Activated CD4-positive, alpha-beta T cell treated with anti-CD3 and anti-CD28 coated beads for 36 hours (primary cell): ENCODE results near the gene CCDC85C. TPM values are rescaled to one million over a fixed set of nuclear protein-coding genes. Genes with fewer than 3 reads are reported as not detected.

Experiments used
- ATAC-seq: fragments of 200-7000 bp; cut with Tn5 transposase; one replicate; pipeline ENCODE4 v1.10.0; 2021; ENCODE audit warnings: mild to moderate bottlenecking, moderate library complexity
- CTCF ChIA-PET: fragments of 350-600 bp; sonication (Branson Sonifier 250); formaldehyde crosslinking; loops from one replicate; lab custom pipeline; 2021; ENCODE audit warnings: antibody characterized with exemption; lab: Charles Lee
- POLR2A ChIA-PET: fragments of 350-600 bp; sonication (Branson Sonifier 250); formaldehyde crosslinking; loops from one replicate; lab custom pipeline; 2021; ENCODE audit warnings: antibody characterized with exemption, inconsistent platforms; lab: Charles Lee
- DNase-seq: peaks from one replicate; pipeline ENCODE4 v3.0.0-alpha.2; 2020
- H3K27ac Mint-ChIP-seq: one replicate; pipeline ENCODE4 v1.8.0; 2021; ENCODE audit warnings: mixed read lengths
- H3K27me3 Mint-ChIP-seq: one replicate; pipeline ENCODE4 v1.8.0; 2021; ENCODE audit warnings: mixed read lengths
- H3K36me3 Mint-ChIP-seq: one replicate; pipeline ENCODE4 v1.8.0; 2021; ENCODE audit warnings: low read depth, mixed read lengths
- H3K4me1 Mint-ChIP-seq: one replicate; pipeline ENCODE4 v1.8.0; 2021; ENCODE audit warnings: mixed read lengths
- H3K4me3 Mint-ChIP-seq: one replicate; pipeline ENCODE4 v1.8.0; 2021; ENCODE audit warnings: mild to moderate bottlenecking, moderate library complexity, mixed read lengths
- H3K9me3 Mint-ChIP-seq: one replicate; pipeline ENCODE4 v1.8.0; 2021; ENCODE audit warnings: low read depth, mixed read lengths
- intact Hi-C, 2 experiments: fragments of 100-400 bp; cut with DNase I in 1 of 2; cut with micrococcal nuclease in 1 of 2; formaldehyde crosslinking; loops; one replicate each; pipeline versions ENCODE4 v1.14.2 to v1.15.1; 2022 to 2024; cut with DNase I, micrococcal nuclease
- total RNA-seq, 2 experiments: library from RNA; stranded (reverse); gene quantifications; one replicate each; pipeline ENCODE4 v1.2.3, GENCODE V29; 2021

The CCDC85C gene
- total RNA-seq, 2 experiments from 2014 or later, result 6.1 to 6.2 TPM

DNA sequence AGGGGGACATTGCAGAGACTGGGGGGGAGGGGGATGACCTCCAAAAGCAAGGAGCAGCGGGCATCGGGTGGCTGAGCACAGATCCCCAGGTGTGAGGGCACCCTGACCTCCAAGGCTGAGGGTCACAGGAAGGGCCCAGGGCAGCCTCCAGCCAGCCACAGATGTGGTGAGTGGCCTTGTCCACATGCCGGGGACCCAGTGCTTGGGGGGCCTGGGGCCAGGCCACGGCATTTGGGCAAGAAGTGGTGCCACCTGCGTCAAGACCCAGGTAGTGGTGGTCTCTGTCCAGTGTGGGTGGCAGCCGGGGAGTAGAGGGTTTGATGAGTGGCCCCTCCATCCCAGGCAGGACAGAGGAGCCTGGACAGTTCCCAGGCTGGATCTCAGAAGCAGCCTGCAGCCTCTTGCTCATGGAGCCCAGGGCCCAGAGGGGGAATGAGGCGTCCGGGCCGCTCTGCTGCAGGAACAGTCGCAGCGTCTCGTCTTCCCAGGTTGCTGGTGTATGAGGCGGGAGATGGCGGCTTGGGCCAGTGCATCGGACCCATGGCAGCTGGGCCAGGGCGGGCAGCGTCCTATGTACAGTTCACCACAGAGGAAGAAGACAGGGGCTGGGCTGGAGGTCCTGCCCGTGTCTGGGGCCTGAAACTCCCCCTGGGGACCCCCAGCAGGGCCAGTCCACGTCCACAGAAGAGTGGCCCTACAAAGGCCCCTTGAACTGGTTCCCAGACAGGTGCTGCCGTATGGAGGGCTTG is 89.3 kb downstream of the CCDC85C start:
- no peaks in the 10 kb centered on the region for H3K36me3 Mint-ChIP-seq
- no peak overlapping the region for H3K27ac Mint-ChIP-seq
- no peak overlapping the region for H3K4me3 Mint-ChIP-seq
- no peak for DNase-seq
- POLR2A ChIA-PET, result no interaction called here
- CTCF ChIA-PET, result no interaction called here
- H3K9me3 Mint-ChIP-seq, result no peaks in the 10 kb centered on the region
- H3K4me1 Mint-ChIP-seq, result no peaks in the 10 kb centered on the region
- intact Hi-C loops, result no loop called here
- H3K27me3 Mint-ChIP-seq, result no peaks in the 10 kb centered on the region
- ATAC-seq, result no peak

DNA sequence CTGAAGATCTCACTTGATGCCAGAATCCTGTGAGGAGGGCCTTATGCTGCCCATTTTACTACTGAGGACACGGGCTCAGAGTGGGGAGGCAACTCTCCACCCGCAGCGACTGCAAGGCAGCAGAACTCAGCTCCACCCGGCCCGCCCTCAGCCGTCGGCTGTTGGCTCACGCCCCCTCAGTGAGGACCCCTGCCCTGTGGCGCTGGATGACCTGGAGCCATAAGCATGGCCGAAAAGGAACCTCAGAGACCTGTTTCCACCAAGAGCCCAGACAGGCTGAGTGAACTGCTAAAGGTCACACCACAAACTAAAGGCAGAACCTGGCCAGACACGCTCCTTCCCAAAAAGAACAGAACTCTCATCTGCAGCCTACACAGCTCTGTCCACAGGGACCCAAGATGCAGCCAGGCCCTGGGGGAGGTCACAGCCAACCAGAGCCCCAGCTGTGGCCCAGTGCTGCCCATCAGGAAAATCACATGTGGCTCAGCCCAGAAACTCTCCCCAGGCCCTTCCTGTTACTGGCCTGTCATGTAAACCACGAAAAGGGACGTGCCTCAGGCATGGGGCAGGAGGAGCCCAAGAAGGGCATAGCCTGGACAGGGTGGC is 90.0 kb downstream of the CCDC85C start:
- DNase-seq (no peak), ATAC-seq (no peak)
- intact Hi-C loops, result no loop called here
- ChIA-PET CTCF (no interaction called here), POLR2A (no interaction called here)
- Mint-ChIP-seq H3K4me3 (no peak overlapping the region), H3K36me3 (no peaks in the 10 kb centered on the region), H3K27me3 (no peaks in the 10 kb centered on the region), H3K27ac (no peak overlapping the region), H3K9me3 (no peaks in the 10 kb centered on the region), H3K4me1 (no peaks in the 10 kb centered on the region)

- intact Hi-C loops, result no loop called here
- ATAC-seq, result no peak
- no peak for DNase-seq
- Mint-ChIP-seq H3K4me1 (no peaks in the 10 kb centered on the region), H3K9me3 (no peaks in the 10 kb centered on the region), H3K27ac (no peak overlapping the region), H3K4me3 (no peak overlapping the region), H3K27me3 (no peaks in the 10 kb centered on the region), H3K36me3 (peaks cover 7% of the 10 kb centered on the region)
- ChIA-PET CTCF (no interaction called here), POLR2A (no interaction called here)
These were observed 90.8 kb downstream of the CCDC85C start for GRCh38 chr14:99513183-99513694.

DNA sequence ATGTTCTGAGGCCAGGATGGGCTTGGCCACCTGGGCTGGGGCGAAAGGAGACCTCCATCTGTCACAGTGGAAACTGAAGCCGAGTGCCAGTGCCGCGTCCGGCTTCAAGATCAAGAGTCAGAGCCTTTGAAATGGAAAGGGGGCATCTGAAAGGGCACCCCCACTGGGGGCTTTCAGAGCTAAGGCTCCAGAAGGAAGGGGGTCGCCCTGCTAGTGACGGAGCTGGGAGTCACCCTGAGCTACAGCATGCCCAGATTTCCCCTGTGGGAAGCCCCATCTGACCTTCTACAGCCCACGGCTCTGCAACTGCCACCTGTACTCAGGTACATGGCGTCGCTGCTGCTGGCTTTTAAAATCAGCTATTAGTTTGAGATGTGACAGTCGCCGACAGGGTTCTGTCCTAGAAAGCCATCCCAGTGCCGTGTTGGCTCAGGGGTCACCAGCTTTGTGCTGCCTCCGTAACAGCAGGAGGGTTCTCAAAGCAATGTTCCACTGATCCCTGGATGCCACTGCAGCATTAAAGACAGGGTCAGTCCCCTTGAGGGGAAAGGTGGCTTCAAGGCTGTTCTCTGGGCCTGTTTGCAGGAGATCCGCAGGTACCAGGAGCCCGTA is 91.3 kb downstream of the CCDC85C start:
- POLR2A ChIA-PET, result no interaction called here
- peak overlapping the region; percentile 29 for H3K27ac Mint-ChIP-seq

DNA sequence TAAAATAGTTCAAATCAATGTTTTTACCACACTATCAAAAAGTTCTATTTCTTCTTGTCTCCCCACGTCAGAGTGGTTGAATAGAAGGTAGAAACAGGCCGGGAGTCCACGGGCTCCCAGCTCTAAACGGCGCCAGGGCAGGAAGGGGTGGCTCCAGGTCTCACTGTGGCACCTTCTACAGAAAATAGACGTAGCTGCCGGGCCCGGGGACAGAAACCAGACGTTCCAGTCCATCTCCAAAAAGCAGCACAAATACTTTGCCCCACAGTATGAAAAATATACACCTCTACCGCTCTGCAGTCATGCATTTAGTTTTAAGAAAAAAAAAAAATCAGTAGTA is 91.9 kb downstream of the CCDC85C start:
- H3K36me3 Mint-ChIP-seq, result peaks cover 11% of the 10 kb centered on the region
- H3K27me3 Mint-ChIP-seq, result no peaks in the 10 kb centered on the region
- no peaks in the 10 kb centered on the region for H3K9me3 Mint-ChIP-seq
- peak overlapping the region; percentile 29 for H3K27ac Mint-ChIP-seq
- no peak for ATAC-seq
- POLR2A ChIA-PET, result no interaction called here
- no peak overlapping the region for H3K4me3 Mint-ChIP-seq
- CTCF ChIA-PET, result no interaction called here
- H3K4me1 Mint-ChIP-seq, result no peaks in the 10 kb centered on the region
- intact Hi-C loops, result no loop called here
- no peak for DNase-seq

More for the DNA sequence above, 91.3 kb downstream of the CCDC85C start:
- intact Hi-C loops, result no loop called here
- DNase-seq (no peak), ATAC-seq (no peak)
- Mint-ChIP-seq H3K4me1 (no peaks in the 10 kb centered on the region), H3K4me3 (no peak overlapping the region), H3K9me3 (no peaks in the 10 kb centered on the region), H3K36me3 (peaks cover 8% of the 10 kb centered on the region), H3K27me3 (no peaks in the 10 kb centered on the region)
- CTCF ChIA-PET, result no interaction called here

GRCh38 chr14:99511421-99512109 is 92.4 kb downstream of the CCDC85C start:
- ATAC-seq, result no peak
- CTCF ChIA-PET, result no interaction called here
- no peak for DNase-seq
- no peaks in the 10 kb centered on the region for H3K27me3 Mint-ChIP-seq
- peaks cover 15% of the 10 kb centered on the region for H3K36me3 Mint-ChIP-seq
- H3K4me3 Mint-ChIP-seq, result no peak overlapping the region
- H3K27ac Mint-ChIP-seq, result no peak overlapping the region
- intact Hi-C loops, result no loop called here
- H3K4me1 Mint-ChIP-seq, result no peaks in the 10 kb centered on the region
- POLR2A ChIA-PET, result no interaction called here
- no peaks in the 10 kb centered on the region for H3K9me3 Mint-ChIP-seq

DNA sequence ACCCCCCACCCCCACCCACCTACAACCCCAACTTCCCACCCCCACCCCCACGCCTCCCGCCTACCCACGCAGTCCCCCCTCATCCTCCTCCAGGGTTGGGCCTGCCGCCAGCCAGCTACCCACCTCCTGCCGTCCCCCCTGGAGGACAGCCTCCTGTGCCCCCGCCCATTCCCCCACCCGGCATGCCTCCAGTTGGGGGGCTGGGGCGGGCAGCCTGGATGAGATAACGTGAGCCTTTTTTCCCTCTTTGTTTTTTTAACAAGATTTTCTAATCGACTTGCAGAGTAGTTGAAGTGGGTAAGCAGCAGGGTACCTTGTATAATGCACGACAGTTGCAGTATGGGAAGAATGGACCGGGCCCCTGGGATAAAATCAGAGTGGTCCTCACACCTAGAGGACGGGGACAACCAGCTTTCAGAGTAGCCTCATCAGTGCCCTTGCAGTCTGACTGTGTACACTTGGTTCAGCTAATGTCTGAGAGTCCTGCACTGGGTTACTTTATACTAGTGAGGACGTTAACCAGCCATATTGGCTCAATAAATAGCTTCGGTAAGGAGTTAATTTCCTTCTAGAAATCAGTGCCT is 93.4 kb downstream of the CCDC85C start:
- CTCF ChIA-PET, result no interaction called here
- Mint-ChIP-seq H3K9me3 (no peaks in the 10 kb centered on the region), H3K27ac (no peak overlapping the region), H3K27me3 (no peaks in the 10 kb centered on the region), H3K36me3 (peaks cover 20% of the 10 kb centered on the region), H3K4me1 (no peaks in the 10 kb centered on the region), H3K4me3 (no peak overlapping the region)
- POLR2A ChIA-PET, result no interaction called here
- DNase-seq (no peak), ATAC-seq (no peak)
- intact Hi-C loops, result no loop called here

DNA sequence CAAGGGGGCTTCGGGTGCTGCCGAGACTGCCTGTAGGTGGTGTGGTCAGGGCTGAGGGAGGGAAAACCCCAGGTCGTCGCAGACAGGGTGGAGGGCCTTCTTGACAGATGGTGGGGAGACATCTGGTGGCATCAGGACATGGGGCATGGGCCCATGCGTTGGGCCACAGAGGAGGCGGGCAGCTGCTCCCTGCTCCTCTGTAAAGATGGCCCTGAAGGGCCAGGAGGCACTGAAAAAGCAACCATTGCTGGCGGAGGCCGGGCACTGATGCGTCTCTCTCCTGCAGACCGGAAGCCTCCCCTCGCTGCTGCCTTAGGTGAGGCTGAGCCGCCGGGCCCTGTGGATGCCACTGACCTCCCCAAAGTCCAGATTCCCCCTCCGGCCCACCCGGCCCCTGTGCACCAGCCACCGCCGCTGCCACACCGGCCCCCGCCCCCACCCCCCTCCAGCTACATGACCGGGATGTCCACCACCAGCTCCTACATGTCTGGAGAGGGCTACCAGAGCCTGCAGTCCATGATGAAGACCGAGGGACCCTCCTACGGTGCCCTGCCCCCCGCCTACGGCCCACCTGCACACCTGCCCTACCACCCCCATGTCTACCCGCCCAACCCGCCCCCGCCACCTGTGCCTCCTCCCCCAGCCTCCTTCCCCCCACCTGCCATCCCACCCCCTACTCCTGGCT is 94.0 kb downstream of the CCDC85C start:
- peaks cover 22% of the 10 kb centered on the region for H3K36me3 Mint-ChIP-seq
- DNase-seq (no peak), ATAC-seq (no peak)
- ChIA-PET CTCF (interaction anchor here (0.5 kb wide), 1 partner anchor 56 kb away, joined by 3 read pairs; no protein-coding TSS in a partner anchor), POLR2A (no interaction called here)
- H3K4me1 Mint-ChIP-seq, result no peaks in the 10 kb centered on the region
- H3K27ac Mint-ChIP-seq, result no peak overlapping the region
- H3K4me3 Mint-ChIP-seq, result no peak overlapping the region
- intact Hi-C loops, result no loop called here
- H3K27me3 Mint-ChIP-seq, result no peaks in the 10 kb centered on the region
- H3K9me3 Mint-ChIP-seq, result no peaks in the 10 kb centered on the region

GRCh38 chr14:99508896-99509629 is 94.9 kb downstream of the CCDC85C start:
- POLR2A ChIA-PET, result no interaction called here
- H3K27ac Mint-ChIP-seq, result no peak overlapping the region
- CTCF ChIA-PET, result no interaction called here
- ATAC-seq, result no peak
- no peaks in the 10 kb centered on the region for H3K4me1 Mint-ChIP-seq
- H3K36me3 Mint-ChIP-seq, result peaks cover 30% of the 10 kb centered on the region
- H3K9me3 Mint-ChIP-seq, result no peaks in the 10 kb centered on the region
- DNase-seq, result no peak
- intact Hi-C loops, result no loop called here
- H3K27me3 Mint-ChIP-seq, result no peaks in the 10 kb centered on the region
- no peak overlapping the region for H3K4me3 Mint-ChIP-seq

DNA sequence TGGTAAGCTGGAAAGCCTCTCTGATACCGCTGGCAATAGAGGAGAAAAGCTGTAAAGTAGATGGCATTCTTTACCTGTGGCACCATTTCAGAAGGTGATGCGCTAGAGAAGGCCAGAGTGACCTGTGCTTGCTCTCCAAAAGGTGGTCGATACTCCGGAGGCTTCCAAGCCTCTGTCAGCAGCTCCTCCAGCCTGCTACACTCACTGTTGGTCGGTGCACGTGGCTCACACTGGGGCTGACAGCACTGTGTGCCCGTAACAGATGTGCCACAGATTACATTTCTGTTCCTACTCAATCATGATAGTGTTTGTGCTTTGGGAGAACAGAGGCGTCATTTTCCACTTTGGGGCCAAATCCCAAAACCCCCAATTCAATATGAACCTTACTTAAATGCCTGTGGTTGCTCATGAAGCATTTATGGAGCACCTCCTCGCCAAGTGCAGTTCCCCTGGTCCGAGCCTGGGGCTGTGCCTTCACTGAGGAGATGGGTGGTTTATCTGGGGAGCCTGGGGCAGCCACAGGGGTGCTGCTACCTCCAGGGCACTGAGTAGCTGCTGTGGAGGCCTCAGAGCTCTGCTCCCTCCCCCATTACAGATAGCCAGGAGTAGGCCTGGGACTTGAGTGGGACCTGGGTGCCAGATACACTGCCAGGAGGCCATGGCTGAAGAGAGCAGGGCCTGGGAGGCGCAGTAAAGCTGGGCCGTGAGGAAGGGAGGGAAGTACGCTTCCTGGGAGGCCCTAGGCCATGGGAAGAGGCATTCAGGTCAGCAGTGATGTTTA is 96.0 kb downstream of the CCDC85C start:
- ChIA-PET CTCF (interaction anchor here (0.6 kb wide), 1 partner anchor 217 kb away, joined by 3 read pairs; no protein-coding TSS in a partner anchor), POLR2A (no interaction called here)
- Mint-ChIP-seq H3K36me3 (peaks cover 38% of the 10 kb centered on the region), H3K9me3 (no peaks in the 10 kb centered on the region), H3K27ac (no peak overlapping the region), H3K4me1 (no peaks in the 10 kb centered on the region), H3K4me3 (no peak overlapping the region), H3K27me3 (no peaks in the 10 kb centered on the region)
- DNase-seq (no peak), ATAC-seq (no peak)
- intact Hi-C loops, result no loop called here
